ENCODE measurements around the gene ERF.

DNA sequence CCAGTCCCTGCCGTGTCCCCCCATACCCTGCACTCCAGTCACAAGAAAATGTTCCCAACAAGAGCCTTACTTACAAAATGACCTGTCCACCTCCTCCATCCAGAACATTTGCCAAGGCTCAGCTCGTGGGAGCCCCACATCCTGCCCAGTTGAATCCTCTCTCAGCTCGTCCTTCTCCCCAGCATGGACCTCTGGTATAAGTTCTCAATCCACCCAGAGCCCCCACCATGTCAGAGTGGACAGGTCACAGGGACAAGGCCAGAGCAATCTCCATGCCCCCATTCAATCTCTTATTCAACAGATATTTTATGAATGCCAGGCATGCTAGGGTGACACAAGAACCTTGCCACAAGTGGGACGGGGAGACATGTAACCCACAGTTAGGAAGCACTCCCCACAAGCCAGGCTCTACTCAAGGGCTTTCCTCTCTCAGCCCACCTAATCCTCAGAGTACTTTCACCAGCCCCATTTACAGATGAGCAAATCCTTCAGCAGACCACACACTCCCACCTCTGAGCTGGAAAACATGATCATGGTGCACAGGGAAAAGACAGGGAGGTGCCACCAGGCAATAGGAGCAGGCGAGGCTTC, 52.5 kb downstream of the ERF start:
- TF ChIP-seq YY1 (IDR thresholded peaks at IDR 0.05) (no peak), ZBTB33 (IDR thresholded peaks at IDR 0.05) (no peak), SP1 (IDR thresholded peaks at IDR 0.05) (no peak), ATF3 (IDR thresholded peaks at IDR 0.05) (no peak), JUND (IDR thresholded peaks at IDR 0.05) (no peak), REST (IDR thresholded peaks at IDR 0.05) (no peak), RAD21 (IDR thresholded peaks at IDR 0.05) (no peak), EGR1 (IDR thresholded peaks at IDR 0.05; ENCODE audit: low read depth in 2 of 2) (no peak), TAF1 (conservative IDR thresholded peaks at IDR 0.05) (no peak)
- TF ChIP-seq, protein P1, sequence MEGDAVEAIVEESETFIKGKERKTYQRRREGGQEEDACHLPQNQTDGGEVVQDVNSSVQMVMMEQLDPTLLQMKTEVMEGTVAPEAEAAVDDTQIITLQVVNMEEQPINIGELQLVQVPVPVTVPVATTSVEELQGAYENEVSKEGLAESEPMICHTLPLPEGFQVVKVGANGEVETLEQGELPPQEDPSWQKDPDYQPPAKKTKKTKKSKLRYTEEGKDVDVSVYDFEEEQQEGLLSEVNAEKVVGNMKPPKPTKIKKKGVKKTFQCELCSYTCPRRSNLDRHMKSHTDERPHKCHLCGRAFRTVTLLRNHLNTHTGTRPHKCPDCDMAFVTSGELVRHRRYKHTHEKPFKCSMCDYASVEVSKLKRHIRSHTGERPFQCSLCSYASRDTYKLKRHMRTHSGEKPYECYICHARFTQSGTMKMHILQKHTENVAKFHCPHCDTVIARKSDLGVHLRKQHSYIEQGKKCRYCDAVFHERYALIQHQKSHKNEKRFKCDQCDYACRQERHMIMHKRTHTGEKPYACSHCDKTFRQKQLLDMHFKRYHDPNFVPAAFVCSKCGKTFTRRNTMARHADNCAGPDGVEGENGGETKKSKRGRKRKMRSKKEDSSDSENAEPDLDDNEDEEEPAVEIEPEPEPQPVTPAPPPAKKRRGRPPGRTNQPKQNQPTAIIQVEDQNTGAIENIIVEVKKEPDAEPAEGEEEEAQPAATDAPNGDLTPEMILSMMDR (IDR thresholded peaks at IDR 0.05; ENCODE audit: low read depth, low read length, missing input control): no peak
- TF ChIP-seq, protein P2, sequence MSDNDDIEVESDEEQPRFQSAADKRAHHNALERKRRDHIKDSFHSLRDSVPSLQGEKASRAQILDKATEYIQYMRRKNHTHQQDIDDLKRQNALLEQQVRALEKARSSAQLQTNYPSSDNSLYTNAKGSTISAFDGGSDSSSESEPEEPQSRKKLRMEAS (IDR thresholded peaks at IDR 0.05): no peak

Measured in liver (tissue), 3 donors.